ENCODE data around the gene GRM4.

GRCh38 chr6:34106900-34107299, 39.0 kb downstream of the GRM4 start:
- no peak for TF ChIP-seq YY1 (IDR thresholded peaks at IDR 0.05; ENCODE audit: insufficient read depth, insufficient read length)
- TF ChIP-seq ZNF274 (IDR thresholded peaks at IDR 0.05; ENCODE audit: low read depth, low read length): no peak
- TF ChIP-seq SUZ12 (IDR thresholded peaks at IDR 0.05; ENCODE audit: extremely low read depth, insufficient read depth, insufficient read length): no peak
